Calu3 (cell line): ENCODE results near the gene C1QTNF9. TPM values are rescaled to one million over a fixed set of nuclear protein-coding genes. Genes with fewer than 3 reads are reported as not detected.

Experiments used
- BruUV-seq: library from RNA; stranded (reverse); fragments of 400-500 nt; replicated peaks from 2 replicates; lab custom pipeline; 2021; lab: Mats Ljungman, UMichigan
- CTCF ChIA-PET: fragments of 300-600 bp; sonication (Branson Sonifier 250); formaldehyde crosslinking; loops from one replicate; lab custom pipeline; 2022; ENCODE audit warnings: antibody characterized with exemption; lab: Charles Lee
- DNase-seq: peaks from one replicate; pipeline ENCODE4 v3.0.0; 2022
- H3K27ac Mint-ChIP-seq: one replicate; pipeline ENCODE4 v1.8.0; 2022; ENCODE audit warnings: mixed read lengths; ENCODE audit not compliant: unreplicated experiment
- H3K27me3 Mint-ChIP-seq: one replicate; pipeline ENCODE4 v1.8.0; 2022; ENCODE audit warnings: mixed read lengths; ENCODE audit not compliant: unreplicated experiment
- H3K36me3 Mint-ChIP-seq: one replicate; pipeline ENCODE4 v1.8.0; 2022; ENCODE audit warnings: mild to moderate bottlenecking, moderate library complexity, mixed read lengths; ENCODE audit not compliant: insufficient read depth, unreplicated experiment
- H3K4me1 Mint-ChIP-seq: one replicate; pipeline ENCODE4 v1.8.0; 2022; ENCODE audit warnings: mild to moderate bottlenecking, low read depth, mixed read lengths; ENCODE audit not compliant: unreplicated experiment
- H3K4me3 Mint-ChIP-seq: one replicate; pipeline ENCODE4 v1.8.0; 2022; ENCODE audit warnings: mild to moderate bottlenecking, low read depth, moderate library complexity, mixed read lengths; ENCODE audit not compliant: unreplicated experiment
- H3K9me3 Mint-ChIP-seq: one replicate; pipeline ENCODE4 v1.8.0; 2022; ENCODE audit warnings: low read depth, mixed read lengths; ENCODE audit not compliant: unreplicated experiment
- intact Hi-C: fragments of 100-400 bp; cut with micrococcal nuclease; formaldehyde crosslinking; loops from one replicate; pipeline ENCODE4 v1.10.0; 2022; ENCODE audit not compliant: unreplicated experiment
- total RNA-seq: library from RNA; stranded (reverse); gene quantifications from 2 replicates; pipeline ENCODE4 v1.2.3, GENCODE V29; 2022
- TF ChIP-seq, protein P1 (sequence below): fragments of 200-600 bp; IDR thresholded peaks from one replicate; pipeline ENCODE4 v1.8.0; 2022; ENCODE audit warnings: antibody characterized with exemption; ENCODE audit not compliant: unreplicated experiment

Gene C1QTNF9
- total RNA-seq, 1 experiment from 2014 or later, result not detected

DNA sequence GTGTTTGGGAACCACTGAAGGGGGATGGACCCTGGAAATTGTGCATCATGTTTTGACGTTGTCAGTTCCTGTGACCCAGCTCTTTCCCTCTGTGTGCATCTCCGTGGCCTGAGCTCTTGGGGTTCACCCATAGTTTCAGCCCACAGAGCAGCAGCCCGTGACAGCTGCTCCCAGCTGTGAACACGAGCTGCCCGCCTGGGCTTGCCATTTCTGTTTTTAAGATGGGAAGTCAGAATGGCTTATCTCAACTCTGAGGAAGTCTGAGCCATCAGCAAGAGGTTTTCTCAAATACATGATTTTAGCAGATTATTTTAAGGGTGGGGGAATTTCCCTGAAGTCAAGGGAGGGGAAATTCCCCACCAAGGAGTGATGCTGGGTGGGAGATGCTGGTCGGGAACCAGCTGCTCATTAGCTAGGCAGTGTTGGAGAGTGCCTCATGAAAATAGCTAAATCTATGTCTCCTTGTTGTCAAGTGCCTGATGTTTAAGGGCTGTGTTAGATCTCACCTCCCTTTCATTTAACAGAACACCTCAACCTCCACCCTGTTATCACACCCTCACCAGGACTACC is 34.8 kb upstream of the C1QTNF9 start:
- no TSS peak for BruUV-seq
- H3K4me3 Mint-ChIP-seq, result no peak overlapping the region
- CTCF ChIA-PET, result no interaction called here
- H3K27ac Mint-ChIP-seq, result no peak overlapping the region
- H3K36me3 Mint-ChIP-seq, result peaks cover 21% of the 10 kb centered on the region
- no peaks in the 10 kb centered on the region for H3K9me3 Mint-ChIP-seq
- TF ChIP-seq, protein P1, sequence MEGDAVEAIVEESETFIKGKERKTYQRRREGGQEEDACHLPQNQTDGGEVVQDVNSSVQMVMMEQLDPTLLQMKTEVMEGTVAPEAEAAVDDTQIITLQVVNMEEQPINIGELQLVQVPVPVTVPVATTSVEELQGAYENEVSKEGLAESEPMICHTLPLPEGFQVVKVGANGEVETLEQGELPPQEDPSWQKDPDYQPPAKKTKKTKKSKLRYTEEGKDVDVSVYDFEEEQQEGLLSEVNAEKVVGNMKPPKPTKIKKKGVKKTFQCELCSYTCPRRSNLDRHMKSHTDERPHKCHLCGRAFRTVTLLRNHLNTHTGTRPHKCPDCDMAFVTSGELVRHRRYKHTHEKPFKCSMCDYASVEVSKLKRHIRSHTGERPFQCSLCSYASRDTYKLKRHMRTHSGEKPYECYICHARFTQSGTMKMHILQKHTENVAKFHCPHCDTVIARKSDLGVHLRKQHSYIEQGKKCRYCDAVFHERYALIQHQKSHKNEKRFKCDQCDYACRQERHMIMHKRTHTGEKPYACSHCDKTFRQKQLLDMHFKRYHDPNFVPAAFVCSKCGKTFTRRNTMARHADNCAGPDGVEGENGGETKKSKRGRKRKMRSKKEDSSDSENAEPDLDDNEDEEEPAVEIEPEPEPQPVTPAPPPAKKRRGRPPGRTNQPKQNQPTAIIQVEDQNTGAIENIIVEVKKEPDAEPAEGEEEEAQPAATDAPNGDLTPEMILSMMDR, result no peak
- intact Hi-C loops, result no loop called here
- no peaks in the 10 kb centered on the region for H3K27me3 Mint-ChIP-seq
- H3K4me1 Mint-ChIP-seq, result peaks cover 25% of the 10 kb centered on the region
- DNase-seq, result no peak

GRCh38 chr13:24275041-24275440 is 34.3 kb upstream of the C1QTNF9 start:
- intact Hi-C loops, result no loop called here
- no peak overlapping the region for H3K27ac Mint-ChIP-seq
- peaks cover 20% of the 10 kb centered on the region for H3K4me1 Mint-ChIP-seq
- no peaks in the 10 kb centered on the region for H3K9me3 Mint-ChIP-seq
- DNase-seq, result no peak
- no peaks in the 10 kb centered on the region for H3K27me3 Mint-ChIP-seq
- TF ChIP-seq, protein P1, result no peak
- no TSS peak for BruUV-seq
- H3K36me3 Mint-ChIP-seq, result peaks cover 21% of the 10 kb centered on the region
- CTCF ChIA-PET, result no interaction called here
- H3K4me3 Mint-ChIP-seq, result no peak overlapping the region

DNA sequence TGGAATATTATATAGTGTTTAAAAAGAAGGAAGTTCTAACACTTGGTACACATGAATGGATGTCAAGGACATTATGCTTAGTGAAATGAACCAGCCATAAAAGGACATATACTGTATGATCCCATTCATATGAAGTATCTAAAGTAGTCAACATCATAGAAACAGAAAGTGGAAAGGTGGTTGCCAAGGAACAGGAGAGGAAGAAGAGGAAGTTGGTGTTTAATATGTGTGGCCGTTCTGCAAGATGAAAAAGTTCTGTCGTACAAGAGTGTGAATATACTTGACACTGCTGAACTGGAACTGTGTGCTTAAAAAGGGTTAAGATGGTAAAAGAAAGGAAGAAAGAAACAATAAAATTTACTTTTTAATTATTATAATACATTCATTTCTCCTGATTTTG is 33.1 kb upstream of the C1QTNF9 start:
- peaks cover 7% of the 10 kb centered on the region for H3K4me1 Mint-ChIP-seq
- H3K9me3 Mint-ChIP-seq, result no peaks in the 10 kb centered on the region
- DNase-seq, result no peak
- H3K27me3 Mint-ChIP-seq, result no peaks in the 10 kb centered on the region
- CTCF ChIA-PET, result no interaction called here
- TF ChIP-seq, protein P1, result no peak
- peaks cover 13% of the 10 kb centered on the region for H3K36me3 Mint-ChIP-seq
- no TSS peak for BruUV-seq
- H3K27ac Mint-ChIP-seq, result no peak overlapping the region
- H3K4me3 Mint-ChIP-seq, result no peak overlapping the region
- intact Hi-C loops, result no loop called here

GRCh38 chr13:24276861-24277260 is 32.5 kb upstream of the C1QTNF9 start:
- DNase-seq, result no peak
- Mint-ChIP-seq H3K4me1 (peaks cover 2% of the 10 kb centered on the region), H3K36me3 (peaks cover 13% of the 10 kb centered on the region), H3K9me3 (no peaks in the 10 kb centered on the region), H3K27me3 (no peaks in the 10 kb centered on the region), H3K27ac (no peak overlapping the region), H3K4me3 (no peak overlapping the region)
- intact Hi-C loops, result no loop called here
- CTCF ChIA-PET, result no interaction called here
- TF ChIP-seq, protein P1, result no peak
- BruUV-seq, result no TSS peak
